Measurements from ENCODE around the gene ZBTB7B. TPM values are rescaled to one million over a fixed set of nuclear protein-coding genes. Genes with fewer than 3 reads are reported as not detected.

Gene ZBTB7B
- total and polyA plus RNA-seq, 2 donors (not counting 1 experiment from before 2014, with no cell fraction given) = 55.7 to 67.3 TPM

- Histone ChIP-seq H3K4me2 (replicated peaks; ENCODE audit: low read depth, low read length, poor library complexity, severe bottlenecking) (peak overlapping the region; percentile 85), H3K9me3 (ENCODE audit: control extremely low read depth in 1 of 3, control insufficient read depth in 2 of 3, insufficient read depth in 1 of 3, low read length in 2 of 3) (no peaks in the 10 kb centered on the region), H3K4me1 (ENCODE audit: control insufficient read depth in 2 of 2, insufficient read depth in 2 of 2, low read length in 2 of 2) (peaks cover 55 to 64% of the 10 kb centered on the region in 2 donors), H3K79me2 (ENCODE audit: control insufficient read depth, insufficient read depth, low read length) (peaks cover 88% of the 10 kb centered on the region), H3K27me3 (replicated peaks in 1 of 4; ENCODE audit: control extremely low read depth in 1 of 4, control insufficient read depth in 3 of 4, insufficient read depth in 4 of 4, low read length in 3 of 4) (no peaks in the 10 kb centered on the region), H3K4me3 (ENCODE audit: control extremely low read depth in 1 of 5, extremely low read depth in 1 of 5, insufficient read depth in 1 of 5, low read depth in 2 of 5, low read length in 4 of 5) (peak overlapping the region; percentile 71 to 97 (median 83)), H4K20me1 (ENCODE audit: control insufficient read depth, insufficient read depth, low read length, poor library complexity, severe bottlenecking) (peaks cover 64% of the 10 kb centered on the region), H3K27ac (ENCODE audit: low read length in 2 of 2) (peak overlapping the region; percentile 99), H3K36me3 (replicated peaks in 1 of 2; ENCODE audit: control extremely low read depth in 1 of 2, control insufficient read depth in 1 of 2, extremely low read depth in 1 of 2, insufficient read depth in 2 of 2, low read length in 1 of 2) (peaks cover 0 to 28% of the 10 kb centered on the region in 2 experiments), H2AFZ (ENCODE audit: insufficient read depth, low read depth, low read length, poor library complexity, severe bottlenecking) (peak overlapping the region; percentile 63), H3K9ac (ENCODE audit: low read length) (peak overlapping the region; percentile 97)
- CTCF ChIA-PET = interaction anchor here (1.0 to 6.1 kb wide), 12 partner anchors 17 to 397 kb away, joined by 3 to 46 read pairs (median 12); partner anchors contain the start of genes FLAD1 and PMVK
- Mint-ChIP-seq H3K27me3 (no peaks in the 10 kb centered on the region), H3K4me1 (peaks cover 70% of the 10 kb centered on the region), H3K9me3 (ENCODE audit: insufficient read depth) (no peaks in the 10 kb centered on the region), H3K27ac (peak overlapping the region; percentile 96), H3K4me3 (peak overlapping the region; percentile 92)
- intact Hi-C loops (cut with micrococcal nuclease) = loop anchor here (1.0 to 5.0 kb wide), 2 partner anchors 61 to 349 kb away; partner anchors contain the start of gene ADAR
- ATAC-seq (ENCODE audit: low read depth) = no peak
- POLR2A ChIA-PET = interaction anchor here (1.0 to 3.4 kb wide), 5 partner anchors 15 to 56 kb away, joined by 4 to 26 read pairs (median 6); partner anchors contain the start of genes CKS1B, PMVK and SHC1
- WGBS (ENCODE audit: insufficient coverage) = 42% methylated on average over 5 of the region's 6 CpGs
- no peak for DNase-seq
- no peak for TF ChIP-seq CTCF (IDR thresholded peaks at IDR 0.05)
- TF ChIP-seq EZH2 (IDR thresholded peaks at IDR 0.05; ENCODE audit: borderline replicate concordance, insufficient read depth, low read depth, low read length, poor library complexity, severe bottlenecking) = no peak
Observed at GRCh38 chr1:154956544-154956941, 46.1 kb upstream of the ZBTB7B start.

- no peaks in the 10 kb centered on the region for H3K9me3 ChIP-seq (ENCODE audit: control extremely low read depth in 1 of 3, control insufficient read depth in 2 of 3, insufficient read depth in 1 of 3, low read length in 2 of 3)
- no peaks in the 10 kb centered on the region for H3K27me3 ChIP-seq (replicated peaks in 1 of 4; ENCODE audit: control extremely low read depth in 1 of 4, control insufficient read depth in 3 of 4, insufficient read depth in 4 of 4, low read length in 3 of 4)
- no peak overlapping the region for H2AFZ ChIP-seq (ENCODE audit: insufficient read depth, low read depth, low read length, poor library complexity, severe bottlenecking)
- no peak overlapping the region for H3K4me3 ChIP-seq (ENCODE audit: control extremely low read depth in 1 of 5, extremely low read depth in 1 of 5, insufficient read depth in 1 of 5, low read depth in 2 of 5, low read length in 4 of 5)
- Mint-ChIP-seq H3K27ac (peak overlapping the region; percentile 96), H3K9me3 (ENCODE audit: insufficient read depth) (no peaks in the 10 kb centered on the region), H3K27me3 (no peaks in the 10 kb centered on the region), H3K4me1 (peaks cover 64% of the 10 kb centered on the region), H3K4me3 (peak overlapping the region; percentile 53)
- intact Hi-C loops (cut with micrococcal nuclease) = loop anchor here (5.0 kb wide), 1 partner anchor 350 kb away; the partner anchor contains the start of gene ADAR
- peak overlapping the region; percentile 85 for H3K4me2 ChIP-seq (replicated peaks; ENCODE audit: low read depth, low read length, poor library complexity, severe bottlenecking)
- WGBS (ENCODE audit: insufficient coverage) = 96% methylated on average over 4 of the region's 9 CpGs
- DNase-seq (no peak), ATAC-seq (ENCODE audit: low read depth) (no peak)
- H3K79me2 ChIP-seq (ENCODE audit: control insufficient read depth, insufficient read depth, low read length) = peaks cover 85% of the 10 kb centered on the region
- no peak for TF ChIP-seq EZH2 (IDR thresholded peaks at IDR 0.05; ENCODE audit: borderline replicate concordance, insufficient read depth, low read depth, low read length, poor library complexity, severe bottlenecking)
- peaks cover 50 to 58% of the 10 kb centered on the region in 2 donors for H3K4me1 ChIP-seq (ENCODE audit: control insufficient read depth in 2 of 2, insufficient read depth in 2 of 2, low read length in 2 of 2)
- peaks cover 0 to 26% of the 10 kb centered on the region in 2 experiments for H3K36me3 ChIP-seq (replicated peaks in 1 of 2; ENCODE audit: control extremely low read depth in 1 of 2, control insufficient read depth in 1 of 2, extremely low read depth in 1 of 2, insufficient read depth in 2 of 2, low read length in 1 of 2)
- ChIA-PET CTCF (interaction anchor here (2.9 to 6.1 kb wide), 3 partner anchors 42 to 128 kb away, joined by 12 to 46 read pairs (median 34); no protein-coding TSS in a partner anchor), POLR2A (interaction anchor here (1.0 kb wide), 1 partner anchor 55 kb away, joined by 6 read pairs; no protein-coding TSS in a partner anchor)
- H3K27ac ChIP-seq (ENCODE audit: low read length in 2 of 2) = no peak overlapping the region
- no peak overlapping the region for H3K9ac ChIP-seq (ENCODE audit: low read length)
- H4K20me1 ChIP-seq (ENCODE audit: control insufficient read depth, insufficient read depth, low read length, poor library complexity, severe bottlenecking) = peaks cover 58% of the 10 kb centered on the region
Observed at GRCh38 chr1:154957091-154957657, 45.4 kb upstream of the ZBTB7B start.
